HG02943 (cell line): ENCODE results near the gene NPAS3.

Experiments used
- ATAC-seq: cut with Tn5 transposase; IDR thresholded peaks from one replicate; pipeline ENCODE4 v1.9.1; 2021; ENCODE audit warnings: mild to moderate bottlenecking, low read depth, moderate library complexity; ENCODE audit not compliant: unreplicated experiment

NPAS3 gene

GRCh38 chr14:33455654-33456345 is 517.1 kb downstream of the NPAS3 start:
- ATAC-seq, result no peak

GRCh38 chr14:33457021-33457420 is 518.3 kb downstream of the NPAS3 start:
- ATAC-seq, result no peak

- no peak for ATAC-seq
Measured at GRCh38 chr14:33457617-33458016, 518.9 kb downstream of the NPAS3 start.

GRCh38 chr14:33460164-33460563 is 521.5 kb downstream of the NPAS3 start:
- ATAC-seq, result no peak

- no peak for ATAC-seq
Measured at GRCh38 chr14:33461036-33461435, 522.4 kb downstream of the NPAS3 start.

GRCh38 chr14:33463731-33464130 is 525.1 kb downstream of the NPAS3 start:
- no peak for ATAC-seq

GRCh38 chr14:33464254-33464962 is 525.7 kb downstream of the NPAS3 start:
- no peak for ATAC-seq

GRCh38 chr14:33465846-33466700 is 527.4 kb downstream of the NPAS3 start:
- ATAC-seq, result no peak

GRCh38 chr14:33467971-33468370 is 529.3 kb downstream of the NPAS3 start:
- ATAC-seq, result no peak

GRCh38 chr14:33469898-33470297 is 531.2 kb downstream of the NPAS3 start:
- no peak for ATAC-seq

GRCh38 chr14:33471776-33472175 is 533.1 kb downstream of the NPAS3 start:
- ATAC-seq, result no peak

- no peak for ATAC-seq
Measured at GRCh38 chr14:33475623-33476022, 536.9 kb downstream of the NPAS3 start.

GRCh38 chr14:33477797-33478196 is 539.1 kb downstream of the NPAS3 start:
- no peak for ATAC-seq

GRCh38 chr14:33480071-33480886 is 541.6 kb downstream of the NPAS3 start:
- no peak for ATAC-seq

GRCh38 chr14:33480887-33481184 is 542.2 kb downstream of the NPAS3 start:
- ATAC-seq, result no peak

- no peak for ATAC-seq
Measured at GRCh38 chr14:33483110-33483509, 544.4 kb downstream of the NPAS3 start.

GRCh38 chr14:33483541-33483940 is 544.9 kb downstream of the NPAS3 start:
- ATAC-seq, result no peak

GRCh38 chr14:33484264-33484663 is 545.6 kb downstream of the NPAS3 start:
- ATAC-seq, result no peak

- no peak for ATAC-seq
Measured at GRCh38 chr14:33486332-33486890, 547.7 kb downstream of the NPAS3 start.

- no peak for ATAC-seq
Measured at GRCh38 chr14:33488582-33488981, 549.9 kb downstream of the NPAS3 start.
